ENCODE data around the gene FRY. TPM values are rescaled to one million over a fixed set of nuclear protein-coding genes. Genes with fewer than 3 reads are reported as not detected.

Gene FRY
- total RNA-seq, 1 donor from 2014 or later = 5.4 TPM

DNA sequence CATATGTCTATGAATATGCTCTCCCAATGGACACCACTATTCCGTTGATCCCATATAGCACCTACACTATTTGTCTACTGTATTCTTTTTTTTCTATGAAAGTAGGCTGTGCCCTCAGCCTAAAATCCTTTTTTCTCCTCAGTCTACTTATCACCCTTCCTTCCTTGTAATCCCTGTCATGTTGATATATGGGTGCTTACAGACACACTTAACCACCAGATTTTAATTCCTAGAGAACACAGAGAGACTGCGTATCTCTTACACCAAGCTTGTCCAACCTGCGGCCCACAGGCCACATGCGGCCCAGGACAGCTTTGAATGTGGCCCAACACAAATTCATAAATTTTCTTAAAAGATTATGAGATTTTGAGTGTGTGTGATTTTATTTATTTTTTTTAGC, 182.5 kb downstream of the FRY start:
- no peak for TF ChIP-seq CTCF (conservative IDR thresholded peaks at IDR 0.05)
- H3K4me1 Mint-ChIP-seq = no peaks in the 10 kb centered on the region
- DNase-seq (ENCODE audit: low read depth, low spot score) = no peak
- peaks cover 3% of the 10 kb centered on the region for H3K36me3 Mint-ChIP-seq (ENCODE audit: low read depth)
- H3K27ac Mint-ChIP-seq (ENCODE audit: unreplicated experiment) = no peak overlapping the region
- no peaks in the 10 kb centered on the region for H3K27me3 Mint-ChIP-seq (ENCODE audit: low read depth)
- no peak overlapping the region for H3K4me3 Mint-ChIP-seq
- no peaks in the 10 kb centered on the region for H3K9me3 Mint-ChIP-seq

DNA sequence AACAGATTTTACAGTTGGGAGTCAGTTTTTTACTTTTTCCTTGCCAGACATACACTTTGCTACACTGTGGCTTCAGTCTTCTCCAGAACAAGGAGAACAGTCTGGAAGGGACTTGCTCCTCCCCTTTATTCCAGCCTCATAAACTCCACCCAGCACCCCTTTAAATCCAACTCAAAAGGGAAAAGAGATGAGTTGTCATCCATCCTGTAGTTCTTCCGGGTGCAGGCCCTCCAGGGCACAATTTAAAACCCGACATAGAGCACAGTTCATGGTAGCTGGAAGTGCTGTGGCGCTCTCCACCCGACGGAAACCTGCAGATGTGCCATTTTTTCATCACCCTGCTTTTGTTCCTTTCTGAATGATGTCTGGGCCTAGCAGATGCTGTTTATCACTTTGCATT, 184.7 kb downstream of the FRY start:
- no peak overlapping the region for H3K4me3 Mint-ChIP-seq
- no peaks in the 10 kb centered on the region for H3K9me3 Mint-ChIP-seq
- no peak for TF ChIP-seq CTCF (conservative IDR thresholded peaks at IDR 0.05)

GRCh38 chr13:32222046-32222676, 190.6 kb downstream of the FRY start:
- no peak for TF ChIP-seq CTCF (conservative IDR thresholded peaks at IDR 0.05)
- H3K4me3 Mint-ChIP-seq = no peak overlapping the region
- H3K36me3 Mint-ChIP-seq (ENCODE audit: low read depth) = no peaks in the 10 kb centered on the region
- peaks cover 2% of the 10 kb centered on the region for H3K9me3 Mint-ChIP-seq
- no peaks in the 10 kb centered on the region for H3K4me1 Mint-ChIP-seq
- DNase-seq (ENCODE audit: low read depth, low spot score) = no peak
- H3K27ac Mint-ChIP-seq (ENCODE audit: unreplicated experiment) = no peak overlapping the region
- no peaks in the 10 kb centered on the region for H3K27me3 Mint-ChIP-seq (ENCODE audit: low read depth)

More for the DNA sequence above, 184.7 kb downstream of the FRY start:
- no peak for DNase-seq (ENCODE audit: low read depth, low spot score)
- Mint-ChIP-seq H3K27ac (ENCODE audit: unreplicated experiment) (no peak overlapping the region), H3K4me1 (no peaks in the 10 kb centered on the region), H3K27me3 (ENCODE audit: low read depth) (no peaks in the 10 kb centered on the region), H3K36me3 (ENCODE audit: low read depth) (peaks cover 3% of the 10 kb centered on the region)

GRCh38 chr13:32224916-32225315, 193.3 kb downstream of the FRY start:
- Mint-ChIP-seq H3K27ac (ENCODE audit: unreplicated experiment) (no peak overlapping the region), H3K9me3 (peaks cover 2% of the 10 kb centered on the region), H3K36me3 (ENCODE audit: low read depth) (no peaks in the 10 kb centered on the region), H3K4me1 (no peaks in the 10 kb centered on the region), H3K27me3 (ENCODE audit: low read depth) (no peaks in the 10 kb centered on the region), H3K4me3 (no peak overlapping the region)
- TF ChIP-seq CTCF (conservative IDR thresholded peaks at IDR 0.05) = no peak
- DNase-seq (ENCODE audit: low read depth, low spot score) = no peak

DNA sequence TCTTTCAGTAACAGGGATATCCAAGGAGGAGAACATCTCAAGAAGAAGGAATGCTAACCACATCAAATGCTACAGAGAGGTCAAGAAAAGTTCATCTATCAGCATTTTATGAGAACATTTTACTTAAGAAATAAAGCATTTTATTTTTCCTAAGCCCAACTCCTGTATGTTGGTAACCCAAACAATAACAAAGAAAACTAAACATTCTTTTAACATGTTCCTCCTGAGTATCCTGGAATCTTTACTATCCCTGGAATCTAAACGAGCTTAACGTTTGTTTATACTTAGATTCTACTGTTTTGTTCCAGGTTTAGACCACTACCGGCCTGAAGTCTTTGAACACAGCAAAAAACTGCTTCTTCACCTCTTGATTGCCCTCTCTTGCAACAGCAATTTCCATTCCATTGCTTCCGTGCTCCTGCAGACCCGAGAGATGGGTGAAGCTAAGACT, 193.9 kb downstream of the FRY start:
- H3K27me3 Mint-ChIP-seq (ENCODE audit: low read depth) = no peaks in the 10 kb centered on the region
- DNase-seq (ENCODE audit: low read depth, low spot score) = no peak
- H3K4me1 Mint-ChIP-seq = no peaks in the 10 kb centered on the region
- H3K4me3 Mint-ChIP-seq = no peak overlapping the region
- H3K27ac Mint-ChIP-seq (ENCODE audit: unreplicated experiment) = peak overlapping the region; percentile 38
- H3K36me3 Mint-ChIP-seq (ENCODE audit: low read depth) = no peaks in the 10 kb centered on the region
- no peak for TF ChIP-seq CTCF (conservative IDR thresholded peaks at IDR 0.05)
- H3K9me3 Mint-ChIP-seq = peaks cover 2% of the 10 kb centered on the region

All from neural crest cell (in vitro differentiated cells).